Umbilical cord (tissue), 2 donors: ENCODE data around the gene CENPU. TPM values are rescaled to one million over a fixed set of nuclear protein-coding genes. Genes with fewer than 3 reads are reported as not detected.

Experiments
- DNase-seq: peaks from one replicate; pipeline ENCODE4 v3.0.0-alpha.2; 2015; ENCODE audit warnings: low spot score
- total RNA-seq: library from RNA; depleted of rRNA; stranded (reverse); fragments of >200 nt; gene quantifications from one replicate; pipeline ENCODE4 v1.2.3, GENCODE V29; 2014; ENCODE audit warnings: low replicate concordance; ENCODE audit not compliant: insufficient read depth

CENPU gene
- total RNA-seq, 1 donor from 2014 or later = 13.2 TPM

DNA sequence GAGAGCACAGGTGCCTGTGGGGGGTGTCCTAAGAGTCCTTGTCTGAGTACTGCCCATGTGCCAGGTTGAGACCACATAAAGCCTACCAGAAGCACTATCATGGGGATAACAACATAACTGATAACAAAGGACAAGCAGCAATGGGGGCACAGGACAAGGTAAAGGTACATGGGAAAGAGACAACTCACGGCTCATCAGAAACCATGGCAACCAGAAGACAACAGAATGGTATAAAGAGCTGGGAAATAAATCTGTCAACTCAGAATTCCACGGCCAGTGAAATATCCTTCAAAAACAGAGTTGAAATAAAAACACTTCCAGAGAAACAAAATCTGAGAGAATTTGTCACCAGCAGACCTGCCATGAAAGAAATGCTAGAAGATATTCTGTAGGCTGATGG is 20.0 kb downstream of the CENPU start:
- DNase-seq = no peak

DNA sequence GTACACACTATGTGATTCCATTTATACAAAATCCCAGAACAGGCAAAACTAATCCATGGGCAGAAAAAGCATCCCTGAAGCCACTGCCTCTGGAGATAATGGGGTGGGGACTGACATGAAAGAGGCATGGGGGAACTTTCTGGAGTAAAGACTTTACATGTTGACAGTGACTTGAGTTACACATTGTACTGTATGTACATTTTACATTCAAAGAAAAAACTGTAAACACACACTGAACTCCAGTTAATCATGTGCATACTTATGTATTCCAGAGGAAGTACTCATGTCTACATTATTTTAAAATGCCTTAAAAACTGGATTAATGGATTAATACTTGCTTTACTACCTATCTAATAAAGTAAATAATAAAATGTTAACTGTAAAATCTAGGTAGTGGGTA is 21.6 kb downstream of the CENPU start:
- DNase-seq = no peak

DNA sequence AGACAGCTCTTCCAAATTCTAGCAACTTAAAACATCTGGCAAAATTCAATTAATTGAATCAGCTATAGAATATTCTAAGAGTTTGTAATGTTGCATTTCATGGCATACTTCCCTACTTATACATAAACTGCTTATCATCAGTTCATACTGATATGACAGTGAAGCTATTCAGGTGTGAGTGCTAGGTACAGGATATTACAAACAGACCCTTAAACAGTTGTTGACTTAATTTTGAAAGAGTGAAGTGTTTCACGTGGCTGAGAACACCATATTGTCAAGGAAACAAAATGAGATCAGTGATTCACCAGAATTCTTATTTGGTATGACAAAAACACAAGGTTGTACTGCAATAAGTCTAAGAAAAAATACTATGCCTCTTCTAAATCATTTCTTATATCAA is 27.4 kb downstream of the CENPU start:
- DNase-seq = no peak

DNA sequence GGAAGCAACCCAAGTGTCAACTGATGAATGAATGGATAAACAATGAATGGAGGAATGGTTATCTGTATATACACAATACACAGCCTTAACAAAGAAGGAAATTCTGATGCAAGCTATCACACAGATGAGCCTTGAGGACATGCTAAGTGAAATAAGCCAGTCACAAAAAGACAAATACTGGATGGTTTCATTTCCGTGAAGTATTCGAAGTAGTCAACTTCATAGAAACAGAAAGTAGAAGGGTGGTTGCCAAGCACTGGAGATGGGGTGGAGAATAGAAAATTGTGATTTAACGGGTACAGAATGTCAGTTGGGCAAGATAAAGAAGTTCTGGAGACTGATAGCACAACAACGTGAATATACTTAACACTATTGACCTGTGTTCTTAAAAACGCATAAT is 28.2 kb downstream of the CENPU start:
- DNase-seq = no peak

DNA sequence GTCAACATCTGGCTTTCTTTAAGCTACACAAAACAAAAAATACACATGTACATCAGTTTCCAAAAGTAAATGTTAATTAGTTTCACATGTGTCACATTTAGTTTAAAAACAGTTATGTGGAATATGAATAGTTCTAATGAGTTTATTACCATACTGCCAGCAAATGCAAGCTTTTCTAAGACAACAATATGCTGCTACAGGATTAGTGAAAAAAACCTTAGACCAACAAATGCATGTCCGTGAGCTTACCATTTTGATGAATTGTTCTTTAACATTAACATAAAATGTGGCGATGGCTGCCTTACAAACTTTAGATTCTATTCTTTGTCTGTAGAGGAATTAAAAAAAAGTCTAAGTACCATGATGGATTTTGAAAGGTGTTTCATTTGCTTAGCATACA is 31.8 kb downstream of the CENPU start:
- no peak for DNase-seq

DNA sequence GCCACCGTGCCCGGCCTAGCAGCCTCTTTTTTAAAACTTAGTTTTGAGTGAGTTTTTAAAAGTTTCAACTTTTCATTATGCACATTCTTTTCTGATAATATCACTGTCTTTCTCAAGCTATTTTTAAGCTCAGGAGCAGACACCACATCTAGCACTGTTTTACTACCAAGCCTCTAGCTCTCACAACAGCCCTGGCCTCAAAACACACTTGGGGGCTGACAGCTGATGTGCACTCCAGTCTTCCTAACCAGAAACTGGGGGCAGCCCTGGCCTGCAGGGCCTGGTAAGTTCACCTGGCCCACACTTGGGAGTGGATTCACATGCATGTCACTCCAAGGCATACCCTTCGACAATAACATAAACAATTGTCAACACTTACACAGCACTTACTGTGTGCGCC is 34.0 kb downstream of the CENPU start:
- DNase-seq = peak; percentile 19

DNA sequence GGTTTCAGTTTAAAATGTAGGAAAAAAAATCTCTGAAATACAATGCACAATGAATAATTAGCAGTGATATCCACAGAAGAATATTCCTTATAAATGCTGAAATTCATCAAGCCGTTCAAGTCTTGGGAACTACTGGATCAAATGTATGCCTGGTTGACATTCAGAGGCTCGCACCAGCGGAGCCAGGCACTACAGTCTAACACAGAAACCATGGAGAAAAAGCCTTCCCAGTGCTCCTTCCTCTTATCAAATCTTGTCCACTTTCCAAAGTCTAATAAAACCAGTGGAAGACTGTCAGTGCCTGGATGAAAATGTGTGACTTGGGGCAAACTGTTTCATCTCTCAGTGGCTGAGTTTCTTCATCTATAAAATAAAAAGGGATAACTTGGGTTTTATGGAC is 35.9 kb downstream of the CENPU start:
- DNase-seq = peak; percentile 39

DNA sequence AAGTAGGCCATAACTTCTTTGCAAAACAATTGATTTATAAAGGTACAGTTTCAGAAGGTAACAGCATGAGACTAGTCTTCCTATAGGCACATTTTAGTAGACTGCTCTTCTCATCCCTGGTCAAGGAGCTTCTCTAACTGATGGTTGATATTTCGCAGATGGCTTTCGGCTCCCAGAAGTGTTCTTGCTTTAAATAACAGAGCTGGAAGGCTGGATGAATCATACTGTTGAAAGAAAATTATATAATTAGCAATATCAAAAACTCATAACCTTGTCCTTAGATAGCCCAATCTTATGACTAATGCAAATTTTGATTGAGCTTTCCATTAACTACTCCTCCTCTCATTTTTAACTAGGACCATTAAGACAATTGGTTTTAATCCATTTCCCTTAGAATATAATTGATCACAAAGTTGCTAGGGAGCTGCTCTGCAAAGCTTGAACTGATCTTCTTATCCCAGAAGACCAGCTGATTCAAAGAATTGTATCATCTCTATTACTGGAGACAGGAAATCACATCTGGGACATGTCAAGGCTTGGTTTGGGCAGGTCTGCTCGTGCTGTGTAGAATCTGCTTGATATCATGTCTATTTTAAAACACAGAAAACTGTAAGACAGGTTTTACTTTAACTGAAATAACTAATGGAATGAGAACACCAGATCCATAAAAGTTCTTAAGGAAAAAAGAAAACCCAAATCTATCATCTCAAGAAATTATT is 38.6 kb downstream of the CENPU start:
- peak; percentile 75 for DNase-seq

DNA sequence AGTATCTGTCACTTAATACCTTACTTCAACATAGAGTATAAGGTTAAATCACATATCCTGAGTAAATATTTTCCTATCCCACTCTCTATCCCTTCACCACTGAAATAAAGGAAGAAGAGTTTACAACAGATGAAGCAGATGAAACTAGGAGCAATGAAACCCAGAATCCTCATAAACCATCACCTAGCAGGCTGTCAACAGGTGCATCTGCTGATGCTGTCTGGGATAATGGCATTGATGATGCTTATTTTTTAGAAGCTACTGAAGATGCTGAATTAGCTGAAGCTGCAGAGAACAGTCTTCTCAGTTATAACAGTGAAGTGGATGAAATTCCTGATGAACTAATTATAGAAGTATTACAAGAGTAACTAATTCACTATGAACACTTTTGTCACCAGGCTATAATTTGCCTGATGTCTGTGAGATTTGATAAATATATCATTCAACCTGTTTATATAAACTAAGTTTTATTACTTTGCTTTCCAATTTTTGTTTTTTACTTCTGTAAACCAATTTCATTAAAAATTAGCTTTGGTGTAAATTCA is 39.4 kb downstream of the CENPU start:
- DNase-seq = no peak

DNA sequence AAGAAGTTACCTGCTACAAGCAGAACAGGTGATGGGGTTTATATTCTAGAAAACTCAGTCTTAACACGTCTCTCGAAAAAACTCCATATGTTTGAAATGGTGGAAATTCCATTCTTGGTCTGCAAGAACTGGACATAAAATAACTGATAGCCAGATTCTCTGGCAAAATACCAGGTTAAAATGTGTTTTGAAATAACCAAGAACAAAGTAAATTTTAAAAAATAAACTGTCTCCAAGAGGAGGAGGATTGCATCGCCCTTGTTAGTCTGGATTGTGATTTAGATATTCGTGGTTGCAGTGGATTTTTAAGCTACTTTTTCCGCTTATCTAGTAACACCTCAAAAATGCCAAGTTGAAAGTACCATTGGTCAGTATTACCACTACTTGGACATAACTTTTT is 40.8 kb downstream of the CENPU start:
- no peak for DNase-seq

DNA sequence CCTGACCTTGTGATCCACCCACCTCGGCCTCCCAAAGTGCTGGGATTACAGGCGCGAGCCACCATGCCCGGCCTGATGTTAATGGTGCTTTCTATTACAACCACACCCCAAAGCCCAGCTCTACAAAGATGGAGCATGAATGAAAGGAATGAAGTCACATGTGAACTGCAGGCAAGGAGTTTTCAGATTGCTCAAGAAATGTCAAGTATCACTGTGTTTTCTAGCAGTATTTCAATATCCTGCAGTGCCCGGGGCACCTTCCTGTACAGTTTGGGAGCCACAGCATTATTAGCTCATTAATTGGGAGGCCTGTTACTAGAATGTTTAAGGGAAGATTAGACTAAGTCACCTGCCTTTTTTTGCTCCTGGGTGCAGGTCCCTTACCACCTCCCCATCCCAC is 44.2 kb downstream of the CENPU start:
- no peak for DNase-seq

DNA sequence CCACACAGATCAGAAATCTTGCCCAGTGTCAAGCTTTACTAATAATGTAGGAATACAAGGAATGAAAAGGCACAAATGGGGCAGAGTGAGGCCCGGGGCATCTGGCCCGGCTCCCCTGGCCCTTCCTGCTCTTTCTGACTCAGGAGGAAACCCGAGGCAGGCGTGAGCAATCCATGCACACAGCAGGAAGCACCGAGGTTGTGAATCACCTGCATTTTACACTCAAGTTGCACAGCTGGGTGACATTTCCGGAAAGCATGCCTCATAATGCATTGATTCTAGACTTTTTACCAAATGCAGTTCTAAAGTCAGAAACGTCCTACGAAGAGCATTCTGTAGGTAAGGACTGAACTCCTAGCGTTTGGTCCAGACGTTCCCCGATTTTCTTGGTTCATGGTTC is 45.4 kb downstream of the CENPU start:
- no peak for DNase-seq

DNA sequence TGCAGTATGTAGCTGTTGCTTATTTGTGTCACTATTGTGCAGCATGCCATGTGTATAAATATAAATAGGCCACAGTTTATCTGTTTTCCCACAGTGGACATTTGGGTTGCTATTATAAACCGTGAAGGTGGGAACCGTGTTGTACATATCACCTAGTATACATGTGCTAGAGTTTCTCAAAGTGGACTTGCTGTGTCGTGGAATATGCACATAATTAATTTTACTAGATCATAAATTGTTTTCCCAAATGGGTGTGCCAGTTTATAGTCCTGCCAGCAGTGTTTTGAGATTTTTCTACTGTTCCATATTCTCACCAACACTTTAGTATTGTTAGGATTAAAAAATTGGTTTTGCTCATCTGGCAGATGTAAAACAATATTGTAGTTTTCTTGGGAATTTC is 45.9 kb downstream of the CENPU start:
- DNase-seq = no peak

DNA sequence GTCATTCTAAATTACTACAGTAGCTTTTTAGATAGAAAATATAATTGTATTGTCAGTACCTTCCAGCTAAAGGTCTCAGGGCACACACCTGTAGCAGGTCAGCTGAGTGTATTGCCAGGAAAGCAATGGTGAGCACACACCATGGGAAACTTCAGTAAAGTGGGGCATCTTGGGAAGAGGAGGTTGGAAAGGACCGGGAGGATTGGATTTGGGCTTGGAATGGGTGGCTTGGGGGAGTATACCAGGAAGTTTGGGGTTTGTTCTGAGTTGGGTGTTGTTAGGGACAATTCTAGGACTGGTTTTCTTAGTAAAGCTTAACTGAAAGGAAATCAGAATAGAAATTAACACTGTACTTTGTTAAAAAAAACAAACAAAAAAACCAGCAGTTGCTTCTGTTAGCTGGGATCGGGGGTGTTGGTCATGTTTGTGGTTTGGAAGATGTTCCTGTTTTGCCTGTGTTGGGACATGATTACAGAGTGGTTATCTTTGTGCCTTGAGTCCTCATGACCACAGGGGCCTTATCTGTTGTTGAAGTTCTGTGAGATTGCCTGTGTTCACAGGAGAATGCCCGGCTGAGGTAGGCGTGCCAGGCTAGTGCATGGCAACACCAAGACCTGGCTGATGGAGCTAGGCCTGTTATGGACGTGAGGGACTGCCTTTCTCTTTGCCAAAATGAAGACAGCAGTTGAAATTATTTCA is 49.3 kb downstream of the CENPU start:
- DNase-seq = no peak

DNA sequence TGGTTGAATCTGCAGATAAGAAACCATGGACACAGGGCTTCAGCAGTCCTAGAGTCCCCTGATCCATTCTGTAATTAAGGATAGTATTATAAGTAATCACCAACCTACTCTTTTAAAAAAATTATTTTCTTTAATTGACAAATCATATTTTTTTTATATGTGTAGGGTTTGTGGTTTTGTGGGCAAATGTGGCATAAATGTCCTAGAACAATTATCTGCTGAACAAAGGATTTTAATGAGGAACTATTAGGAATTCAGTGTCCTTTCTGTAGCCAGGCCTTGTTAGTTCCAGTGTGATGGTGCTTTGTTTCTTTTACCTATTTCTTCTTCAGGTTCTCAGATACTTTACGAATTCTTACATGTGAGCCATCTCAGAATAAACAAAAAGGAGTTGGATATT is 52.0 kb downstream of the CENPU start:
- no peak for DNase-seq

DNA sequence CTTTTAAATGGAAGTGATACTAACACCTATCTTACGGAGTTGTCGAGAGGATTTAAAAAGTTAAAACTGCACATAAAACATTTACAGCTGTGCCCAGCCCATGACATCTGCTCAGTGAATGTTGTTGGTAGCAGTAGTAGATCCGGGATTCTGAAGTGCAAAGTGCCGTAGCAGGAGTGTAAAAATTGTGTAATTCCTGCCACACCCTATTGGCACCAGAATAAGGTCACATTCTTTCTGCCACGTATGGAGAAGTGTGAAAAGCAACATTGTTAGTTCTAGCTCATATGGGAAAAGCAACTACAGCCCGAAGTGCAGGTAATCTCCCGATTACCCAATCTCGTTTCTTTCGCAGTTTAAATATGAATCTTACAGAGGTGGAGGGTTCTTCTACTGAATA is 53.2 kb downstream of the CENPU start:
- DNase-seq = no peak

DNA sequence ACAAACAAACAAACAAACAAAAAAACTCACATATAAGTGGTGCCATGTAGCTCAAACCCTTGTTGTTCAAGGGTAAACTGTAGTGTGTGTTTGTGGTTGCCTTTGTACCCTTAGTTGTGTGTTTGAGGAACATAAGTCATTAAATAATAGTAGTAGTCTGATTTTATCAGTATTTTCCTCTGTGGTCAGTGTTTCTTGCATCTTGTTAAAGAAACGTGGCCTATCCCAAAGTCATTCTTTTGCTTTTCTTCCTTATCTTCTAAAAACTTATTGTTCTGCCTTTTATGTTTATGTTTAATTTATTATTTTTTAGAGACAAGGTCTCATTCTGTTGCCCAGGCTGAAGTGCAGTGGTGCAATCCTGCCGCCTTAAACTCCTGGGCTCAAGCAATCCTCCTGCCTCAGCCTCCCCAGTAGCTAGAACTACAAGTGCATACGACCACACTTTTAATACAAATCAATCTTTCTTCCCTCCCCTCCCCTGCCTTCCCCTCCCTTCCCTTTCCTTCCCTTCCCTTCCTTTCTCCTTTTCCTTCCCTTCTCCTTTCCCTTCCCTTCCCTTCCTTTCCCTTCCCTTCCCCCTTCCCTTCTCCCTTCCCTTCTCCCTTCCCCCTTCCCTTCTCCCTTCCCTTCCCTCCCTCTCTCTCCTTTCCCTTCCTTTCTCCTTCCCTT is 57.9 kb downstream of the CENPU start:
- DNase-seq = no peak

DNA sequence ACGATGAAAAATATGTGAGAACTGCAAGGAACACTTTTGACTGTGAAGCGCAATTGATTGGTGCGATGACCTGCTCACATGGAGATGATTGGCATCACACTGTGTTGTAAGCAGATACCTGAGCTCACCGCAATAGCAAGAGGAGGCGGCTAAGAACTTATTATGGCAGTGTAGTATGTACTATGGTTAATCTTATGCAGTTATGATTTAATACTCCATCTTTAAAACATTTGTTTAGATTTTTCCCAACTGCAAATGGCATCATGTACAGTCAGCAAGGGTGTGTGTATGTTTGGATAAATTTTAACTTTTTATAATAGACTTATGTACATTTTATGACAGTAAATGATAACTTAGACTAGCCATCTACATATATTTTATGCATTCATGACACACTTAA is 58.9 kb downstream of the CENPU start:
- DNase-seq = no peak

DNA sequence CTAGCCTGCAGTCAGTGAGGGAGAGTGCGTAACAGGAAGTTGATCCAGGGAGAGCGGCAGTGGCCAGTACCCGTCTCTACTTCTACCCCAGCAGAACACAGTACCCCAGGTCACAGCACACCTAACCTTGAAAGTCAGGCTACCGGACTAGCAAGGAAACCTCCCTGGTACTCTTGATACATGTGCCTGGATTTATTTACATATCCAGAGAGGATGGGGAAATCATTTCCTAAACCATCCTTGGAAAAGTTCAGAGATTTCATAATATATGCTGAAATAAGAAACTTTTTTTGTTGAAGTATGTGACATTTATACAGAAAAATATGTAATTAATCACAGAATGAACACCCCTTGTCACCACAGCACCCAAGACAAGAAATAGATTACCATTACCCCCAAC is 59.9 kb downstream of the CENPU start:
- DNase-seq = no peak

DNA sequence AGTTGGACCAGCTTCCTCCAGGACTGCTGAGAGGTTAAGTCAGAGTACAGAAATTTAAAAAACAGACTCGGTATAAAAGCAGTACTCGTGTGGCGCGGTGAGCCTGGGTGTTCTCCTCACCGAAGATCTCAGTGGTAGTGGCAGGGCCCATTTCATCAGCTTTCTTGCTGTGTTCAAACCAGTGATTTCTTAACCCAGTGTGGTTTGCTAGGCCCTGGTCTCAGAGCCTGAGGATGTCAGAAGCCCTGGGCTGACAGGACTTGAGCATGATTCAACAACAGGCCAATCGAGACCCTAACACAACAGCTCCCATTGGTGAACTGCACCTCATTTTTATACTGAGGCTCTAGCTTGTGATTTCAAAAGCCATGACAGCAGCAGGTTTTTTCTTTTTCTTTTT is 61.2 kb downstream of the CENPU start:
- no peak for DNase-seq

DNA sequence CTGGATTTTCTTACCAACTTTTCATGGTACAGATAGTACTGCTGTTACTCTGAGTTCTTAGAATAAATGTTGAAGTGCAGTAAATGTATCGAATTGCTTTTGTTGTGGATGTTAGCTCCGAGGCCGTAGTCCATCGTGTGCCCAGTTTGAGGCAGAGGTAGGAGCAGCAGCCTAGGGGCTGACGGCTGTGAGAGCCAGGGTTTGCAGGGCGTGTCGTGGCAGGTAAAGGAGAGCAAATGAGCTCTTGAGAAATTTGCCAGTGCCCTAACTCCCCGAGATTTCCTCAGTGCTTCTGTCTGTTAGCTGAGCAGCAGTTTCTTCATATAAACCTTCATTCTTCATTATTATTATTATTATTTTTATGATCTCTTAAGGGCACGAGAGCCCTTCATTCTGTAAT is 62.8 kb downstream of the CENPU start:
- no peak for DNase-seq

DNA sequence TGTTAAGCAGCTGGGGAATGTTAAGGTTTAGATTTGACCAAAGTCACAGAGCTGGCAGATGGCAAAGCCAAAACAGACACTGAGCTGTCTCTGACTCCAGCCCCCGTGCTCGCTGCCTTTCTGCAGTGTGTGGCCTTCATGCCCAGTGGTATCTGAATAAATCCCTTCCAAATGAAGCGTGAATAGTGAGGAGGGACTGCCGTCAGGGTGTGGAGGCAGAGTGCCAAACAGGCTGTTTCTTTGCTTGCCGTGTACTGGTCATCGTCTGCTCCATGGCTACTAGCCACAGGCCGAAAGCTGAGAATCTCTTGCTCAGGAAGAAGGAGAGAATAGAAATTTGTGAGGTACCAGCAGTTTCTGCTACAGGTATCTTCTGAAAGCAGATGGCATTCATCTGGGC is 64.6 kb downstream of the CENPU start:
- DNase-seq = no peak
